IMR-90 (cell line): ENCODE results near the gene CCDC144A. TPM values are rescaled to one million over a fixed set of nuclear protein-coding genes. Genes with fewer than 3 reads are reported as not detected.
"Not testable (repeated sequence)": the region's sequence is repeated elsewhere in the genome, so short reads cannot be mapped to it uniquely, and the experiment has no call there.

Source experiments
- ATAC-seq: fragments of 200-7000 bp; cut with Tn5 transposase; 2 replicates; pipeline ENCODE4 v1.9.1; 2020; ENCODE audit warnings: low read depth, mild to moderate bottlenecking, moderate library complexity
- BruUV-seq: library from RNA; stranded (reverse); fragments of 400-500 nt; replicated peaks from 2 replicates; lab custom pipeline; 2021; lab: Mats Ljungman, UMichigan
- CTCF ChIA-PET: fragments of 300-600 bp; formaldehyde crosslinking; extraction: SDS; loops from one replicate; lab custom pipeline; 2021; ENCODE audit warnings: antibody characterized with exemption; lab: Yijun Ruan, JAX
- POLR2A ChIA-PET: fragments of 300-600 bp; sonication (Branson Sonifier 250); formaldehyde crosslinking; loops from one replicate; lab custom pipeline; 2022; ENCODE audit warnings: antibody characterized with exemption; ENCODE audit not compliant: unreplicated experiment; lab: Charles Lee
- DNase-seq: peaks from one replicate; pipeline ENCODE4 v3.0.0; 2013
- H2AFZ ChIP-seq: replicated peaks from 2 replicates; pipeline ENCODE3; 2013; ENCODE audit warnings: low read length, mild to moderate bottlenecking; ENCODE audit not compliant: poor library complexity
- H2AK5ac ChIP-seq: 2 replicates; pipeline ENCODE4 v1.6.1; 2013; ENCODE audit warnings: low read depth, low read length, inconsistent platforms
- H2AK9ac ChIP-seq: replicated peaks from 2 replicates; pipeline ENCODE3; 2013; ENCODE audit warnings: mild to moderate bottlenecking, low read depth, low read length, moderate library complexity; ENCODE audit not compliant: poor library complexity
- H2BK120ac ChIP-seq: 2 replicates; pipeline ENCODE4 v1.6.1; 2013; ENCODE audit warnings: low read depth, low read length, inconsistent platforms
- H2BK15ac ChIP-seq: 3 replicates; pipeline ENCODE4 v1.6.1; 2013; ENCODE audit warnings: low read depth, low read length, inconsistent platforms
- H2BK20ac ChIP-seq: 2 replicates; pipeline ENCODE4 v1.6.1; 2013; ENCODE audit warnings: low read depth, mild to moderate bottlenecking, inconsistent platforms, low read length, moderate library complexity
- H2BK5ac ChIP-seq: 2 replicates; pipeline ENCODE4 v1.6.1; 2013; ENCODE audit warnings: mild to moderate bottlenecking, low read depth, low read length, inconsistent platforms; ENCODE audit not compliant: poor library complexity, severe bottlenecking
- H3K14ac ChIP-seq: replicated peaks from 2 replicates; pipeline ENCODE4 v1.6.1; 2013; ENCODE audit warnings: low read depth, low read length, inconsistent platforms
- H3K18ac ChIP-seq: 2 replicates; pipeline ENCODE4 v1.6.1; 2013; ENCODE audit warnings: low read depth, low read length, control low read depth
- H3K23ac ChIP-seq: 2 replicates; pipeline ENCODE4 v1.6.1; 2013; ENCODE audit warnings: low read depth, low read length, inconsistent platforms
- H3K27ac ChIP-seq: 2 replicates; pipeline ENCODE4 v1.5.1; 2013; ENCODE audit warnings: mild to moderate bottlenecking, control low read depth, low read length; ENCODE audit not compliant: insufficient read depth
- H3K27me3 ChIP-seq: 2 replicates; pipeline ENCODE4 v1.6.1; 2013; ENCODE audit warnings: low read length; ENCODE audit not compliant: control insufficient read depth, insufficient read depth
- H3K36me3 ChIP-seq: 2 replicates; pipeline ENCODE4 v1.6.1; 2013; ENCODE audit warnings: low read length, mixed read lengths; ENCODE audit not compliant: control insufficient read depth, insufficient read depth
- H3K4ac ChIP-seq: 2 replicates; pipeline ENCODE4 v1.6.1; 2013; ENCODE audit warnings: low read depth, low read length, inconsistent platforms
- H3K4me1 ChIP-seq: 2 replicates; pipeline ENCODE4 v1.6.1; 2013; ENCODE audit warnings: low read length, mixed read lengths; ENCODE audit not compliant: control insufficient read depth, insufficient read depth
- H3K4me2 ChIP-seq: 2 replicates; pipeline ENCODE4 v1.6.1; 2013; ENCODE audit warnings: low read depth, mild to moderate bottlenecking, control low read depth, low read length, moderate library complexity
- H3K4me3 ChIP-seq: 2 replicates; pipeline ENCODE4 v1.5.1; 2013; ENCODE audit warnings: low read depth, mild to moderate bottlenecking, control low read depth, low read length, moderate library complexity; ENCODE audit not compliant: insufficient read depth
- H3K56ac ChIP-seq: 2 replicates; pipeline ENCODE4 v1.6.1; 2013; ENCODE audit warnings: low read length, inconsistent platforms; ENCODE audit not compliant: insufficient read depth; ENCODE audit errors: extremely low read depth
- H3K79me1 ChIP-seq, 2 experiments: 2 replicates each; pipeline ENCODE4 v1.6.1; 2013; ENCODE audit warnings: low read length in 2 of 2, inconsistent platforms in 1 of 2, low read depth in 1 of 2
- H3K9ac ChIP-seq: 2 replicates; pipeline ENCODE4 v1.6.1; 2013; ENCODE audit warnings: low read depth, low read length, control low read depth
- H3K9me1 ChIP-seq: 2 replicates; pipeline ENCODE4 v1.6.1; 2013; ENCODE audit warnings: low read length, inconsistent platforms; ENCODE audit not compliant: insufficient read depth
- H3K9me3 ChIP-seq: 2 replicates; pipeline ENCODE4 v1.6.1; 2013; ENCODE audit warnings: low read length; ENCODE audit not compliant: control insufficient read depth, insufficient read depth
- H4K20me1 ChIP-seq: 2 replicates; pipeline ENCODE4 v1.6.1; 2013; ENCODE audit warnings: low read length, inconsistent platforms; ENCODE audit not compliant: insufficient read depth
- H4K5ac ChIP-seq: 2 replicates; pipeline ENCODE4 v1.6.1; 2013; ENCODE audit warnings: mild to moderate bottlenecking, low read depth, low read length, control low read depth
- H4K8ac ChIP-seq, 2 experiments: 2 replicates each; pipeline ENCODE4 v1.6.1; 2013; ENCODE audit warnings: low read depth in 2 of 2, low read length in 2 of 2, control low read depth in 1 of 2, inconsistent platforms in 1 of 2
- H4K91ac ChIP-seq: 2 replicates; pipeline ENCODE4 v1.6.1; 2013; ENCODE audit warnings: low read depth, low read length, inconsistent platforms; ENCODE audit not compliant: insufficient read depth
- WGBS, 2 experiments: methylation state at CpG; one replicate each; pipeline versions ENCODE4 v1.1.5 to v1.1.7; 2013; ENCODE audit warnings: missing lambda C conversion rate in 2 of 2; ENCODE audit not compliant: insufficient read length in 1 of 2; ENCODE audit errors: extremely low coverage in 2 of 2; 5-methylcytosine and 5-hydroxymethylcytosine counted together
- dilution Hi-C: fragments of 300-500 bp; cut with HindIII; formaldehyde crosslinking; loops from one replicate; pipeline ENCODE4 v1.14.3; 2018; ENCODE audit warnings: low sequenced_read_pairs; ENCODE audit not compliant: unreplicated experiment
- in situ Hi-C: fragments of 300-500 bp; cut with MboI; formaldehyde crosslinking; loops from 3 replicates; pipeline ENCODE4 v1.14.3; 2019; ENCODE audit warnings: low sequenced_read_pairs, inconsistent platforms, mixed read lengths
- intact Hi-C: fragments of 100-400 bp; cut with micrococcal nuclease; formaldehyde crosslinking; loops from 2 replicates; pipeline ENCODE4 v1.10.0; 2022
- polyA plus RNA-seq, 3 experiments: library from polyadenylated mRNA; depleted of rRNA; stranded (reverse); fragments of >200 nt; gene quantifications; 2 replicates each; pipeline ENCODE4 v1.2.3, GENCODE V29; 2012; ENCODE audit warnings: low replicate concordance in 1 of 3
- total RNA-seq: library from RNA; depleted of rRNA; stranded (reverse); fragments of >200 nt; gene quantifications from 2 replicates; pipeline ENCODE4 v1.2.3, GENCODE V29; 2012

Gene CCDC144A
- total and polyA plus RNA-seq, 2 of the 4 experiments (the other 2 are of a cell fraction), result 0.51 to 1.4 TPM

DNA sequence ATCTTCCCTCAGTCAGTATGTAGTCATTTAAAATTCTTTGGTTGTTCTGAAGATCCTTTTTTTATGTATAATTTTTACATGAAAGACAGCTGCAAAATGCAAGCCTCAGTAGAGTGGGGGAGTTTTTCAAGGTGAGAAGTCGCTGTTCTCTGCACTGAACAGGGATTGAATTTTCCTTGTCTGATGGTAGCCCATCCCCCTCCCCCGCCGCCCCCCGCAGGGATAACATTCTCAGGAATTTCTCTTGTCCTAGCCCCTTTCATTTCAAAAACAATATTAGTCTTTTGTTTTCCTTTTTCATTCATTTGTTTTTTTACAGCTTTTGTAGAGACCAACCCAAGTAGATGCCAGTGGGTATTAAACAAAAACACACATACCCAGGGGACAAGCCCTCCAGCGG is 2.9 kb upstream of the CCDC144A start:
- H2BK5ac ChIP-seq, H3K9me3 ChIP-seq, H3K79me1 ChIP-seq, H4K20me1 ChIP-seq, H3K23ac ChIP-seq, H2BK20ac ChIP-seq, H3K4ac ChIP-seq, H3K36me3 ChIP-seq, dilution Hi-C loops, H2AK5ac ChIP-seq, H3K9me1 ChIP-seq, H3K27ac ChIP-seq, H2BK15ac ChIP-seq, H3K9ac ChIP-seq, H2BK120ac ChIP-seq, H3K27me3 ChIP-seq, H3K14ac ChIP-seq, H2AK9ac ChIP-seq, DNase-seq, H3K56ac ChIP-seq, POLR2A ChIA-PET, BruUV-seq, H4K5ac ChIP-seq, H3K18ac ChIP-seq, H3K4me2 ChIP-seq, intact Hi-C loops, CTCF ChIA-PET, in situ Hi-C loops, H2AFZ ChIP-seq, H3K4me3 ChIP-seq, H3K4me1 ChIP-seq, H4K8ac ChIP-seq, H4K91ac ChIP-seq, ATAC-seq: not testable (repeated sequence)
- no CpG with 5 or more reads among the region's 5 CpGs for WGBS, 2 experiments

DNA sequence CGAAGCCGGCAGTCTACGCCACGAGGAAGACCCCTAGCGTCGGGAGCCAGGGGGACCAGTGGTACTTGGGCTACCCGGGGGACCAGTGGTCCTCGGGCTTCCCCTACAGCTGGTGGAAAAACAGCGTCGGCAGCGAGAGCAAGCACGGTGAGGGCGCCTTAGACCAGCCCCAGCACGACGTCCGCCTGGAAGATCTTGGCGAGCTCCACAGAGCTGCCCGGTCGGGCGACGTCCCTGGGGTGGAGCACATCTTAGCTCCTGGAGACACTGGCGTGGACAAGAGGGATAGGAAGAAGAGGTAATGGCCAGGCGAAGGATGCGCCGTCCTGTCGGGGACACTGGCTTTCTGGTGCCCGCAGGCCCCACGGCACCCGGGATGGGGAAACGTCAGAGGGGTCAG is 406 bp downstream of the CCDC144A start:
- H2BK120ac ChIP-seq, DNase-seq, H3K79me1 ChIP-seq, H3K9me3 ChIP-seq, CTCF ChIA-PET, H3K4me1 ChIP-seq, H4K8ac ChIP-seq, dilution Hi-C loops, H3K4me2 ChIP-seq, intact Hi-C loops, in situ Hi-C loops, H3K4ac ChIP-seq, H4K91ac ChIP-seq, H2BK15ac ChIP-seq, H3K4me3 ChIP-seq, H3K18ac ChIP-seq, H3K27ac ChIP-seq, BruUV-seq, H4K5ac ChIP-seq, H2AFZ ChIP-seq, H3K9me1 ChIP-seq, POLR2A ChIA-PET, H2BK20ac ChIP-seq, H3K9ac ChIP-seq, H4K20me1 ChIP-seq, H3K56ac ChIP-seq, H3K23ac ChIP-seq, H2BK5ac ChIP-seq, ATAC-seq, H3K27me3 ChIP-seq, H3K14ac ChIP-seq, H3K36me3 ChIP-seq, H2AK9ac ChIP-seq, H2AK5ac ChIP-seq: not testable (repeated sequence)
- no CpG with 5 or more reads among the region's 30 CpGs for WGBS, 2 experiments
